ENCODE results near the gene HYAL3.
"Not testable (repeated sequence)": the region's sequence is repeated elsewhere in the genome, so short reads cannot be mapped to it uniquely, and the experiment has no call there.

Gene HYAL3

DNA sequence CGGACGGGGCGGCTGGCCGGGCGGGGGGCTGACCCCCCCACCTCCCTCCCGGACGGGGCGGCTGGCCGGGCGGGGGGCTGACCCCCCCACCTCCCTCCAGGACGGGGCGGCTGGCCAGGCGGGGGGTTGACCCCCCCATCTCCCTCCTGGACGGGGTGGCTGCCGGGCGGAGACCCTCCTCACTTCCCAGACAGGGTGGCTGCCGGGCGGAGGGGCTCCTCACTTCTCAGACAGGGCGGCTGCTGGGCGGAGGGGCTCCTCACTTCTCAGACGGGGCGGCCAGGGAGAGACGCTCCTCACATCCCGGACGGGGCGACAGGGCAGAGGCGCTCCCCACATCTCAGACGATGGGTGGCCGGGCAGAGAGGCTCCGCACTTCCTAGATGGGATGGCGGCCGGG is 12.8 kb upstream of the HYAL3 start:
- not testable (repeated sequence) for DNase-seq

DNA sequence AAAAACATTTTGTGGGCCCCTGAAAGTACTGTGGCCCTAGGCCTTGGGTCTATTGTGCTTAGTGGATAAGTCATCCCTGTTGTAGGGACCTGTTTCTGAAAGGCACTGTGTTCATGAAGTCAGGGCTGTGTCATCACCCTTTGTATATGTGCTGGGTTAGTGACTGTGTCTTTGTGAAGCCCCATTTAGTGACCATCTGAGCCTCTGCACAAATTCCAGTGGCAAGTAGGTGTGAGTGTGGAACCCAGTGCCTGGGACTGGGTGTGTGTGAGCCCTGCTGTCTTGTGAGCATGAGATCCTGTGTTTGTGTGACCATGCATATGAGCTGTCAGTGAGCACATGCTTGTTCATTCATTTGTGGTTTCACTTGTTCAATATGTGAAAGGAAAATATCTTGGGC is 5.4 kb upstream of the HYAL3 start:
- DNase-seq: no peak

DNA sequence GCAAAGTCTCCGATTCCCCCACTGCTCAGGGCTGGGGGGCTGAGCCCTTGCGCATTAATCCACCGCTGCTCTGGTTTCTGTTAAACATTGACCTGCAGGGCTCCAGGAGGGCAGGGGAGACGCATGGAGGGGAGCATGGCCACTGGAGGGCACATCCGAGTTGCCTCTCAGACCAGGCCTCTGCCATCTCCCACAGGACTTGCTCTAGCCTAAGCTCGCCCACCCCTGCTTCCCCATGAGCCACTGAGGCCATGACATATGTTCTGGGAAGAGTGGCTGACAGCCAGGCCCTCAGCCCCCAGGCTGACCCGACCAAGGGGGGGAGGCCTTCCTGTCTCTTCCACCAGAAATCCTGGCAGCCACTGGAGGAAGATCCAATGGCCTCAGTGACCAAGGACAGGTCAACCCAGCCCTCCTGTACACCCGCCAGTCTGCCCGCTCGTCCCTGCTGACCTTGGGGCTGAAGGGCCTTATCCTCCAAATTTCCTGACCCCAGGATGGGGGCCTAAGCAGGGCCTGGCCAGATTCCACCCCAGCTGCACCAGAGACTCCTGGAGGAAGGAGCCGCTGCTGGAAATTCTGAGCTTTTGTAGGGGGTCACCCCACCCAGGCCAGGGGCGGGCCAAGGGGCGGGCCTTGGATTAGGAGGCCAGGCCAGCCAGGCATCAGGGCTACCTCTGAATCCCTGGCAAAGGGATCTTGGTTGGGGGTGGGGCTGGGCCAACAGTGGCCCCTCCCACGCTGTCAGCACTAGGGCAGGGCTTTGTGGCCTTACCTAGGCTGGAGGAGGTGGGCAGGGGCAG is 4.0 kb upstream of the HYAL3 start, which contains the start of gene HYAL1:
HYAL1 (minus strand) TSS at position 562 of the 803 bp plus-strand sequence. CDS start 618 bp downstream, outside the sequence.
- no peak for DNase-seq

DNA sequence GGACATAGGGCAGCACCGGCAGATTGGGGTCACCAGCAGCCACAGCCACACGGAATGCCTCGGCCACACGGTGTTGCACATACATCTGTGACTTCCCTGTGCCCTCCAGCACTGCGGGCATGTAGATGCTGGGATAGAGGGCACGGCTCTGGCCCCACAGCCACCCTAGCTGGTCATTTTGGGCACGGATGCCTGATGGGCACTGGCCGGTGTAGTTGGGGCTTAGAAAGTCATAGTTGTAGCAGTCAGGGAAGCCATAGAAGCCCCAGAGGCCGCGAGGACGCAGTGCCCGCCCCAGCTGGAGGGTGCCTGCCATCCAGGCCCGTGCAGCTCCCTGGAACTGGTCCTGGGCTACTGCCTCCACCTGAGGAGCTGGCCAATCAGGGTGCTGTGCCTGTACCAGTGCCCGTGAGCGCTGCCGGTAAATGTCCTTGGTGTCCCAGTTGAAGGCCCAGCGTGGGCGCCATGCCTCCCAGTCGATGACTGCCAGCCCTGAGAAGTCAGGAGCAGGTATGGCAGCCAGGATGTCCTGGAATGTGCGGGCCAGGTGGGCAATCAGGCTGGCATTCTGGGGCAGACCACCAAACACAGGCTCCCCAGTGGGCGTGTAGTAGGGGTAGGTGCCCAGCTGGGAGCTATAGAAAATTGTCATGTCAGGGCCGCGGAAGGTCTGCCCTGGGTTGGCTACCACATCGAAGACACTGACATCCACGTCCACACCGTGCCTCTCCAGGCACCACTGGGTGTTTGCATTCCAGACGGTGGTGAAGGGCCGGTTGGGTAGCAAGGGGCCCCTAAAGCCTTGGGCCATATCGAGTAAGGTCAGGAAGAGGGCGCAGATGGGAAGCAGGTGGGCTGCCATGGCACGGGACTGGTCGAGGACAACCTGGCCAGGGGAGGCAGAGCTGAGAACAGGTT is 3.1 kb upstream of the HYAL3 start:
- DNase-seq: no peak

DNA sequence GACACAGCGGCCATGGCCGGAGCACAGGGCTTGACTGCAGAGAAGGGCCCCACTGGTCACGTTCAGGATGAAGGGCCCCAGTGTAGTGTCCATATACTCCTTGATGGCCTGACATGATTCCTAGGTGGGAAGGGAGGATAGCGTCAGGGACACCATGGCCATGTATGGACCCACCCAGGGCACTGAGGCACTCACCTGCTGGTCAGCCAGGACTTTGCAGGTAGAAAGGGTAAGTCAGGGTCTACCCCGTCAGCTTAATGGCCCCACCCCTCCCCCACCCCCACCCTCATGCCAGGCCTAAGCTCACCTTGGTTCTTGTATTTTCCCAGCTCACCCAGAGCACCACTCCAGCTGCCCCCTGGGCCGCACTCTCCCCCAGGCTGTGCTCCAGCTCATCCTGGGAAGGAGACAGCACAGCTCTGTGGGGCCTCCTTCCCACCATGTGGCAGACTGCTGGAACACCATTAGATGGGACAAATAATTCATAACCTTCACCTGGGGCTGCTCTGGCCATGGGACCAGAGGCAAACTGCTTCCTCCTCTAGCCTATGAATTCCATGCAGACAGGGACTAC is 1.6 kb upstream of the HYAL3 start:
- no peak for DNase-seq

DNA sequence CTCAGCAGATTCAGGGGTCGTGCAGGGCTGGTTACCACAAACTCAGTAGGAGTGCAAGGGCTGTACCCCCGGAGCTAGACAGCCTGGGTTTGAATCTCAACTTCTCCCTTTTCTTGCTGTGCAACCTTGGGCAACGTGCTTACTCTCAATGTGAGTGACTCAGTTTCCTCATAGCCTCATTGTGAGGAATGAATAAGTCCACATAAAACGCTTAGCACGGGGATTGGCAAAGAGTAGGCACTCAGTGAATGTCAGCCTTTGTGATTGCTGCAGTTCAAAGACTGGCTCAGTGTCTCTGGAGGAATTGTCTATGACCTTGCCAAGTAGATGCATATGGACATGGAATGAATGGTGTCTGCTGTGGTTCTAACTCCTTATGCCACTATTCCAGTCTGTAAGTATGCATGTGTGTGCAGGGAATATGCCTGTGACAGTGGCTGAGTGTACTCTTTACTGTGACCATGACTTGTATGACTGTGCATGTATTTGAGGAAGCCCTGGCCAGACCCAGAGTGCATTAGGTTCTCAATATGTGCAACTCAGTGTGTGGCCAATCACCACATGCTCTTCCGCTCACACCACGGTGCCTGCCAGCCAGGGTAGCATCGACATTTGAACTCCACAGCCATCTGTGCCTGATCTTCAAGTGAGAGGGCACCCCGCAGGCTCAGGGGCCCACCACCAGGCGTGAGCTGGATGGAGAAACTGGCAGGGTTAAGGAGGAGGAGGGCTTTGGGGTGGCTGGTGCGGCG is 900 bp upstream of the HYAL3 start:
- DNase-seq: peak in 1 of 5 experiments; percentile 57

DNA sequence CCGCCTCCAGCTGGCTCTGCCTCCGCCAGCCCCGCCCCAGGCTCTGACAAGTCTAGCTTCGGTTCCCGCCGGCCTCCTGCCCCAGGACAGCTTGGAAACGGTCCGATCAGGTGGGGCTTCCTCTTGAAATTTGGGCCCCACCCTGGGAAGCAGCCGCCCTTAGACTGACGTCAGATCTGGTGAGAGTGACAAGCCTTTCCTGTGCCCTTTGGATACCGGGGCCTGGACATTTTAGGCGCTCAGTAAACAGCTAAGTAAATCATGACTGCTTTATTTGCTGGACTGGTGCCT is 378 bp upstream of the HYAL3 start:
- DNase-seq: no peak

DNA sequence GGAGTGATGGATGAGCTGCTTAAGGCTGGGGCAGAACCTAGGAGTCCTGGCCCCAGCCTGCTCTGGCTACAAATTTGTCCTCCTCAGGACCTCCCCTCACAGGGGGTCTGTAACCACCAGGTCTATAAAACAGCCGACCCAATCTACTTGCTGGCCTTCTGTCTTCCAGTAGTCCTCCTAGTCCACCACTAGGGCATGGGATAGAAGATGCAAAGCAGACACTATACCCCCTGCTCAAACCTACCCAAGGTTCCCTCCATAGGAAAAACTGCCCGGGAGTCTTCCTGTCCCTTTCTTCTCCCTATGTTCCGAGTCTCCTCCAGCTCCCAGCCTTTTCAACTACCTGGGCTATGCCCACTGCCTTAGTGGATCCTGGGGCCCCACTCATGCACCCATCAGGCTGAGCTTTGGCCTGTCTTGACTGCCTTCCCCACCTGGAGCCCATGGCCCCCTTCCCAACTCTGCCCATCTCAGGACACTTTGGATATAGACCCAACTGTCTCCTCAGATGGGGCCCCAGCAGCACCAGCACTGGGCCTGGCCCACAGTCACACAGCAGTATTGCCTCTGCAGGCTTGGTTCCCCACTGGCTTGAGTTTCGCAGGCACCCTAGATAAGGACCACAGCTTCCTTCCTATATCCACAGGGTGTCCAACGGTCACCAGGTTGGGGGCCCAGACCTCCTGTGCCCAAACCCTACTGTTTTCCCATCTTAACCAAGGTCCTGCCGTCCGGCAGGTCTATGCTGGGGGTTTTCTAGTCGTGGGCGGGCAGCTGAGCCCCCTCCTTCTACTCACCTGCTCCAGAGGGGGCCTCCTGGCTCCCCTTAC is 1.1 kb downstream of the HYAL3 start:
- no peak for DNase-seq

DNA sequence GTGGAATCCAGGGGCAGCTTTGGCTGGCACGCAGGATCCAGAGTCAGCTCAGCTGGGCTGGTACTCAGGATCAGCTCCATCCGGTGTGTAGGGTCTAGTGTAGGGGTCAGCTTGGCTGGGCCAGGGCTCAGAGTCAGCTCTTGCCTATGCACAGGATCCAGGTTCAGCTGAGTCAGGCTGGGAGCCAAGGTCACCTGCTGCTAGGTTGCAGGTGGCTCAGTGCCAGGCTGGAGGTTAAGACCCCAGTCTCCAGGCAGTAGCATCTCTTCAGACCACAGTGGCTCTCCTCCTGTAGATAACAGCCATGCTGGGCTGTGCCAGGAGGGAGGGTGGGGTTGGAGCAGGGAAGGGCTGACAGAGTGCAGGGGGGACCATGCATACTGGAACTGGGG is 1.8 kb downstream of the HYAL3 start:
- no peak for DNase-seq

DNA sequence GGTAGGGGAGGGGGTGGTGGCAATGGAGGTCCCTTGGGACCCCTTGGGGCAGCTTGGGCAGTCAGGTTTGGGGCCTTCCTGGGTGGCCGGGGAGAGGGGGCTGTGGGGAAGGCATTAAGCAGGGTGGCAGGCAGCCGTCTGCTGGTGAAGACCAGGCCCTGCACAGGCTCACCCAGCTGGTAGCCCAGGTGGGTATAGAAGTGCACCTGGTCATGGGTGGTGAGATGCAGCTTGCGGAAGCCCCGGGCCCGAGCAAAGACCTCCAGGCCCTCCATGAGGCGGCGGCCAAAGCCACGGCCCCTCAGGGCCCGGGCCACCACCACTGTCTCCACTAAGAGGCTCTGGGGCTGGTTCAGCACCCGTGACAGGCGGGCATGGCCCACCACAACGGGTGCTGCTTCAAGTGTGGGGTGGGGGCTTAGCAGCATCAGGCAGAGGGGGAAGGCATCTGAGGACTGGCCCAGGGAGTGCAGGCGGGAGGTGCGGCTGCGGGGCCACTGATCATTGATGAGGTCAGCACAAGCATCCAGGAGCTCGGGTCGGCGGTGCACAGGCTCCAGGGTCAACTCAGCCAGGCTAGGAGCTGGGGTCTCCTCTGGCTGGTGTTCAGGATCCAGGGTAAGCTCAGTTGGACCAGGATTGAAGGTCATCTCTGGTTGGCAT is 2.4 kb downstream of the HYAL3 start:
- no peak for DNase-seq

DNA sequence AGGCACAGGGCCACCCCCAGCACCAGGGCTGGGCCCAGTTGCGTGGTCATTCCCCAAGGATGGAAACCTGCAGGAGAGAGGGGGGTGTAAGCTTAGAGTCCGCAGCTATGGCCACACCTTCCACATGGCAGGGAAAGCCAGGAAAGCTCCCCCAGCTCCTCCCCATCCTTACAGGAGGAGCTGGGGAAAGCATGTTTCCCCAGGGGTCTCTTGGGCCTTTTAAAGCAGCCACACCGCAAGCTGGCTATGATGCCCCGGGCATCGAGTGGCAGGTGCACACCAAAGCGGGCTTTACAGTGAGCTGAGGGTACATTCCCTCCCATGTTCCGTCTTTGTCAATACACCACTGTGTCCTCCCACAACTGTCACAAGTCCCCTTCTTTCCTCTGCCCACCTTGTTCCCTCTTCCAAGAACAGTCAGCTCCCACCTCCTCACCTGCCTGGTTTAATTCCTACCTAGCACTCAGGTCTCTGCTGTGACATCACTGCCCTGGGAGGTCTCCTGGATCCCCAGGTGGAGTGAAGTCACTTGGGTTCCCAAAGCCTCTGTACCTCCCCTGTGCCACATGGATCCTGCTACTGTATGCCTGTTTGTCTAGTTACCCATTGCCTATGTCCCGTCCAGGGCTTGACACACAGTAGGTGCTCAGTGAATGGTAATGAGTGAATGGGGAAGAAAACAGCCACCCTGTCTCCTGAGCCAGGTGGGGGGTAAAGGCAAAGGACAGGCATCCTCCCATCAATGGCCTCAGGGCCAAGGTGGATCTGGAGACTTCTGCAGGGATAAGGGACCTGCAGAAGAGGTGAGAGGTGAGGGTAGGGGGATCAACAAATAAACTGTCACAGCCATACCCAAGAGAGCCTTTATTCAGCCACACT is 3.4 kb downstream of the HYAL3 start:
- DNase-seq: no peak

DNA sequence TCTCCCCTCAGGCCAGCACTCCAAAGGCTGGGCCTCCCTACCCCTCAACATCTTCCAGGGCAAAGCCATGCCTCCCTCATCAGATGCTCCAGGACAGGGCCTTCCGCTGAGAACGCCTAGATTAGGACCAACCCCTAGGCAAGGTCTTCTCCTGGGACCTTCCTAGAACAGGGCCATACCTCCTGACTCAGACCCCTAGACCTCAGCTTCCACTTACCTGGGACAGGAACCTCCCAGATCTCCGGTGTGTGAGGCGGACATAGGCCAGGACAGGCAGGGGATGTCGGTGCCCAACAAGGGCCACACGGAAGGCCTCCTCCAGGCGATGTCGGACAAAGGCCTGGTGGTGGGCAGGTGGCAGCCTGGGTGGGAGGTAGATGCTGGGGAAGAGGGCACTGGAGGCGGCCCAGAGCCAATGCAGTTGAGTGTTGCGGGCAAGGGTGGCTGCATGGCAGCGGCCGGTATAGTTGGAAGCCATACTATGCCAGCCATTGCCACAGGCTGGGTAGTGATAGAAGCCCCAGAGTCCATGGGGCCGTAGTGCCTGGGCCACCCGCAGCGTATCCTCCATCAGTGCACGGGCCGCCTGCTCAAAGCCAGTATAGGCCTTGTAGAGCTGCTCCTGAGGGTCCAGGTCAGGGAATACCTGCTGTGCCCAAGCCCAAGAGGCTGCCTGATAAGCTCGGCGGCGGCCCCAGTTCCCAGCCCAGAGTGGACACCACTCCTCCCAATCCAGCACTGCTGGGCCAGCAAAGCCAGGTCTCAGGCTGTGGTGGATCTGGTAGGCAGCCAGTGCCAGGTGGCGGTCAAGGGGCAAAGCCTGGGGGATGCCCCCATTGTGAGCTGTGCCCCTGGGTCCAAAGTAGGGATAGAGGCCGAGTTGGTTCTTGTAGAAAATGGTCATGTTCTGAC is 4.5 kb downstream of the HYAL3 start:
- DNase-seq: no peak

DNA sequence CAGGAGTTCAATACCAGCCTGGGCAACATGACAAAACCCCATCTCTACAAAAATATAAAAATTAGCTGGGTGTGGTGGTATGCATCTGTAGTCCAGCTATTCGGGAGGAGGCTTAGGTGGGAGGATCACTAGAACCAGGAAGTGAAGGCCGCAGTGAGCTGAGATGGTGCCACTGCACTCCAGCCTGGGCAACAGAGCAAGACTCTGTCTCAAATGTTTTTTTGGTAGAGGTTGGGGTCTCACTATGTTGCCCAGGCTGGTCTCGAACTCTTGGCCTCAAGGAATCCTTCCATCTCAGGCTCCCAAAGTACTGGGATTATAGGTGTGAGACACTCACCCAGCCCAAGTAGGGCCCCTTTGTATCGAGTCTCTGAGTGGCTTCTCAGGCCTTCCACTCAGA is 5.1 kb downstream of the HYAL3 start:
- DNase-seq: no peak

DNA sequence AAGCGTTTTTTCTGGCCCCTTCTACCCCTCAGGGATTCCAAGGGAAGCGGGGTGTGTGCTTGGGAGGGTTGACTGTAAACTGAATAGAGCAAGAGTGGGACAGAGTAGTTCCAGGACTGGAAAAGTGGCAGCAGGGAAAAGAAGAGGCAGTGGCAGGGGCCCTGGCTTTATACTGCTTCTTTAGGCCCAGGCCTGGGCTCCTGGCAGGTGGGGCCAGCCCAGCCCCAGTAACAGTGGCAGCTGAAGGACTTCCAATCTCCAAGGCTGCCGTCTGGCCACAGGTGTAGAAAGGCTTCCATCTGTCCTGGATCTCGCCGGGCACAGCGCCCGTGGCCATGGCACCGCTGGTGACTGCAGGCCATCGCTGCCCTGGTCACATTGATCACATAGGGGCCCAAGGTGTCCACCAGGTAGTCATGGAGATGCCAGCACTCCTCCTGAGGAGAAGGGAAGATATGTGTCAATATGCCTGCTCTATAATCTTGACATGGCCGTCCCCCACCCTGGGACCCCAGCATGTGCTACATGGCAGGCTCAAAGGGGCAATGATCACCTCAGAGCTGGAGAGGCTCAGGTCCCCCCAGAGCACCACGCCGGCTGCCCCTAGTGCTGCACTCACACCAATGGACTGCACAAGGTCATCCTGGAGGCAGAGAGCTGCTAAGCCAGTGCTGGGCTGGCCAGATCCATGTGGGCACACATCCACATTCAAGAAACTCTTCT is 6.0 kb downstream of the HYAL3 start:
- DNase-seq: no peak

DNA sequence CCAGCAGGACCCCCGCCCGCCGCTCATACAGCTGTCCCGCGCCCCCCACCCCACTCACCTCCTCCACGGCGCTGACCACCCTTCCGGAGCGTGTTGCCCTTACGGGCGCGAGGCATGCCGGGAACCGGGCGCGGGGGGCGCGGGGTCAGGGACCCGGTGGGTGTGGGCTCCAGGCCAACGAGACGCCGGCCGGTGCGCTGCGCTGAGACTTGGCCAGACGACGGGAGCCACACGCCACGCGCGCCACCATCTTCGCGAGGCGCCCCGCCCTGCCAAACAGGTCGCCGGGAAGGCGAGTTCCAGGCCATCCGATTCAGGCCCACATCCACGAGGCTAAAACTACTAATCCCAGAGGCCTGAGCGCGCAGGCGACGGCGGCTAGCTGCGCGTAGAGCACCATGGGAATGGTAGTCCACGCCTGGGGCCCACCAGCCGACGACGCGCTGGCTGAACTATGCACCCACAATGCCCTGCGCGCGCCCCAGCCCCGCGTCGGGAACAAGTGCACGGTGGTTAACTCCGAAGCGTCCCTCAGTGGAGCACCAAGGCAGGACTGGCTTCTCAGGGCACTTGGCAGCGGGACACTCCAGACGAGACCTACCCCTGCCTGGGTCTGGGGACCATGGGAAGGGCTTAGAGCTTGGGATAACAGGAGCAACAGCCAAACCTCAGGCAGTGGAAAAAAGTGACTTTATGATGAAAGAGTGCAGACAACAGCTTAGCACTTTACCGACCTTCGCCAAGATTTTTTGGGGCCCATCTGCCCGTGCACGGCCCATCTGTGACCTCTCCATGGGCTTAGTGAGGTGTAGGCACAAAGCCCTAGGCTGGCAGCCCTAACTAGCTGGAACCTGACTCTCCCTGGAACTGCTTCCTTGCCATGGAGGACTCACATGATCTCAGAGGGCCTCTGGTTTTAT is 6.8 kb downstream of the HYAL3 start, which contains the start of gene IFRD2:
IFRD2 (minus strand) TSS at position 271 of the 920 bp plus-strand sequence; CDS start at position 116, 155 bp downstream.
- DNase-seq: peak; percentile 85 to 99 (median 94)

DNA sequence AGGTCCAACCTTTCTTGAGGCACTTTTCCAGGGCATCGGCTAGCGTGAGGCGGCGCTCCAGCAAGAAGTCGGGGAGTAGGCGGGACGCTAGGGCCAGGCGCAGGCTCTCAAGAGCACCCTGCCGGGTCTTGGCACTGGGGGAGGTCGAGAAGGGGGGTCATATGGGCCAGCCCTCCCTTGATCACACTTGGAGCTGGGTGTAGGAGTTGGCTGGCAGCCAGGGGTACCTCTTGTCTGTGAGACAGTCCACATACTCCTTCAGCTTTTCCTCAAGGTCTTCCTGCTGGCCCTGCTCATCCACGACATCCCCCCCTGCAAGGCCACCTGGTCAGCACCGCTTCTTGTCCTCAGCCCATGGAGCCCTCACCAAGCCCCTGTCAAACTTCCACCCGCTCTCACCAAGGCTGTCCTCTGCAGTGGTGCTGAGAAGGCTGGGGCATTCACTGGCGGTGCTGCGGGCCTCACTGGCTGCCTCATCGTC is 9.0 kb downstream of the HYAL3 start:
- no peak for DNase-seq

DNA sequence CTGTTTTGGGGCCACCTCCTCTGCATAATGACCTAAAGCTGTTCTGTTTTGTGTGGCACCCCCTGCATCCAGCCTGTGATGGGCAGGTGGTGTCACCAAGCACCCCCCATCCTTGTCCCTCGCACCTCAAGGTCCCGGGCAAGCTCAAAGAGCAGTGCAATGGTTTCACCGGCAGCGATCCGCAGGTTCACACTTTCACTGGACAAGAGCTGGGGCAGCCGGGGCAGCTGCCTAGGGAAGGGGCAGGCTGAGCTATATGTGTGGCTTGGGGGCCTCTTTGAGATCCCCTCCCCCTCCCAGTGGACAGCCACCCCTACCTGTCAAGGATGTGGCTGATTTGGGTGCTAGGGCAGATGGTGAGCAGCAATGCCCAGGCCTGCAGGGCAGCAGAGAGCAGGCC is 10.1 kb downstream of the HYAL3 start:
- DNase-seq: no peak
